Right lobe of liver (tissue), 4 donors: ENCODE results near the gene NYAP1.

Experiments used
- CTCF ChIP-seq, 4 donors: fragments of 200-600 bp in 3 of 4; fragments of 450-650 bp in 1 of 4; IDR thresholded peaks; one replicate each; pipeline versions ENCODE4 v1.5.1 to v1.8.0; 2016 to 2022; ENCODE audit warnings: antibody characterized with exemption in 4 of 4, mild to moderate bottlenecking in 2 of 4
- POLR2A ChIP-seq: fragments of 450-650 bp; IDR thresholded peaks from one replicate; pipeline ENCODE4 v1.6.1; 2017; ENCODE audit warnings: antibody characterized with exemption, mild to moderate bottlenecking
- donor health status: DM: no; HTN: no; CAD: no.
- donor health status: DM: no; HTN: no; CAD: no.
- donor health status: DM: no; HTN: yes; CAD: no.

- no peak for TF ChIP-seq CTCF (IDR thresholded peaks at IDR 0.05)
- no peak for TF ChIP-seq POLR2A
These were observed 28.5 kb upstream of the NYAP1 start for GRCh38 chr7:100455206-100455605.
